Cardiac muscle cell (in vitro differentiated cells and primary cell): ENCODE measurements around the gene ENTREP1. TPM values are rescaled to one million over a fixed set of nuclear protein-coding genes. Genes with fewer than 3 reads are reported as not detected.

Source experiments
- DNase-seq, 2 donors: peaks; one replicate each; pipeline versions ENCODE4 v3.0.0 to v3.0.0-alpha.2; 2010 to 2017; ENCODE audit warnings: low read depth in 1 of 2, low spot score in 1 of 2
- H3K27ac ChIP-seq: fragments of 200-600 bp; sonication (generic); 2 replicates; pipeline ENCODE4 v1.5.1; 2016
- H3K27me3 ChIP-seq: fragments of 200-600 bp; sonication (generic); 2 replicates; pipeline ENCODE4 v1.6.0; 2016; ENCODE audit warnings: control low read depth
- H3K36me3 ChIP-seq: fragments of 200-600 bp; sonication (generic); 2 replicates; pipeline ENCODE4 v1.5.1; 2016; ENCODE audit warnings: control low read depth
- H3K4me1 ChIP-seq: fragments of 200-600 bp; sonication (generic); 2 replicates; pipeline ENCODE4 v1.8.1; 2017; ENCODE audit warnings: low read depth, mild to moderate bottlenecking, mixed run types
- H3K4me3 ChIP-seq: fragments of 200-600 bp; sonication (generic); 2 replicates; pipeline ENCODE4 v1.5.1; 2016; ENCODE audit warnings: mild to moderate bottlenecking
- H3K9me3 ChIP-seq: fragments of 200-600 bp; sonication (generic); 2 replicates; pipeline ENCODE4 v1.5.1; 2017; ENCODE audit warnings: low read depth, mild to moderate bottlenecking, control low read depth
- CTCF ChIP-seq: IDR thresholded peaks from 2 replicates; pipeline ENCODE4 v1.5.1; 2012; ENCODE audit warnings: low read depth, mild to moderate bottlenecking, low read length
- polyA plus RNA-seq: library from polyadenylated mRNA; unstranded; fragments of >200 nt; fragmentation: Nextera tagmentation; extraction: Ambion mirVana; gene quantifications from 2 replicates; pipeline ENCODE4 v1.2.1, GENCODE V29; 2016
- total RNA-seq: library from RNA; depleted of rRNA; stranded (reverse); fragments of >200 nt; gene quantifications from 2 replicates; pipeline ENCODE4 v1.2.3, GENCODE V29; 2016

ENTREP1 gene
- 110 and 176 TPM in 2 replicates for total RNA-seq
- 180 and 189 TPM in 2 replicates for polyA plus RNA-seq

DNA sequence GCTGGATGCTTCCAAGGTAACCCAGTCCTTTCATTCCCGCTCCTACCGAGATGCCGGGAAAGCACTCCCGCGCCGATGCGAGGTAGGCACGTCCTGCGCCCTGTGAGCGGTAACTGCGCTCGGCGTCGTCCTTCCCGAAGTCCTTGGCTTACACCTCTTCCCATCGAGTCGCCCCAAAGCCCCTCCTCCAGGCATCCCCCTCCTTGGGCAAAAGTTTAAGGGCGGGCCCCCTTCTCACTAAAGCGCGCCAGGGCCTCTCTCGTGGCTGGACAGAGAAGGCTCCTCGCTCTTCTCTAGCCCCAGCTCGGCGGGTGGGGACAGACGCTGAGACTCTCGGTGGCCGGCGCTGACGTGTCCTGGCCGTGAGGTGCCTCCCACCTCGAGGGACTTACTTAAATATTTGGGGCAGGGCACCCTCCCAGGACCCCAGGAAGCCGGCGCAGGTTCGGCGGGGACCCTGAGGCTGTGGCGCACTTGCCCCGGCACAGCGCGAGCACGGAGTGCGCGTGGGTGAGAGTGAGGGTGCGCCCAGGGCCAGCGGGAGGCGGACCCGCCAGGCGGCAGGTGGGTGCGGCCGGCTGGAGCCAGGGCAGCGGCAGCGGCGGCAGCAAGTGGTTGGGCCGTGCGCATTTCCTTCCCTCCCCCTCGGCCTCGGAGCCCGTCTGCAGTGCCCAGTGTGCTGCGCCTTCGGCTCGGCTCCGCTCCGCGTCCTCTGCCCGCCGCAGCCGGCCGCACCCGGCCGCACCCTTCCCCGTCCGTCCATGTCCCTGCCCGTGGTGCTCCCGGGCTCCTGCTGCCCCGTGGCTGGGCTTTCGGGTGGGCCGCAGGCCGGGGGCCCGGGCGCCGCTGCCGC lies at the start of gene ENTREP1:
TSS of gene ENTREP1 (plus strand) at position 667 of the 853 bp plus-strand sequence. CDS start at position 762, 95 bp downstream.
- no peak for TF ChIP-seq CTCF
- no peaks in the 10 kb centered on the region for H3K27me3 ChIP-seq
- H3K27ac ChIP-seq = peak within 1 kb of the TSS; percentile 97
- peaks cover 7% of the 10 kb centered on the region for H3K36me3 ChIP-seq
- peaks cover 30% of the 10 kb centered on the region for H3K4me1 ChIP-seq
- no peaks in the 10 kb centered on the region for H3K9me3 ChIP-seq
- DNase-seq = peak; percentile 39 to 86
- peak within 1 kb of the TSS; percentile 84 for H3K4me3 ChIP-seq

GRCh38 chr9:69276775-69277174 lies 48.2 kb upstream of the ENTREP1 start:
- TF ChIP-seq CTCF = no peak
- Histone ChIP-seq H3K4me1 (peaks cover 38% of the 10 kb centered on the region), H3K9me3 (no peaks in the 10 kb centered on the region), H3K4me3 (no peak overlapping the region), H3K36me3 (no peaks in the 10 kb centered on the region), H3K27me3 (no peaks in the 10 kb centered on the region), H3K27ac (no peak overlapping the region)
- peak in 1 of 2 donors; percentile 18 for DNase-seq

GRCh38 chr9:69279084-69279731 lies 45.8 kb upstream of the ENTREP1 start:
- no peaks in the 10 kb centered on the region for H3K36me3 ChIP-seq
- no peak overlapping the region for H3K27ac ChIP-seq
- no peaks in the 10 kb centered on the region for H3K9me3 ChIP-seq
- no peaks in the 10 kb centered on the region for H3K27me3 ChIP-seq
- TF ChIP-seq CTCF = no peak
- DNase-seq = no peak
- no peak overlapping the region for H3K4me3 ChIP-seq
- peaks cover 16% of the 10 kb centered on the region for H3K4me1 ChIP-seq

GRCh38 chr9:69279733-69280132 lies 45.3 kb upstream of the ENTREP1 start:
- H3K9me3 ChIP-seq = no peaks in the 10 kb centered on the region
- H3K27ac ChIP-seq = no peak overlapping the region
- no peak overlapping the region for H3K4me3 ChIP-seq
- no peak for TF ChIP-seq CTCF
- peaks cover 12% of the 10 kb centered on the region for H3K4me1 ChIP-seq
- H3K36me3 ChIP-seq = no peaks in the 10 kb centered on the region
- no peak for DNase-seq
- no peaks in the 10 kb centered on the region for H3K27me3 ChIP-seq

DNA sequence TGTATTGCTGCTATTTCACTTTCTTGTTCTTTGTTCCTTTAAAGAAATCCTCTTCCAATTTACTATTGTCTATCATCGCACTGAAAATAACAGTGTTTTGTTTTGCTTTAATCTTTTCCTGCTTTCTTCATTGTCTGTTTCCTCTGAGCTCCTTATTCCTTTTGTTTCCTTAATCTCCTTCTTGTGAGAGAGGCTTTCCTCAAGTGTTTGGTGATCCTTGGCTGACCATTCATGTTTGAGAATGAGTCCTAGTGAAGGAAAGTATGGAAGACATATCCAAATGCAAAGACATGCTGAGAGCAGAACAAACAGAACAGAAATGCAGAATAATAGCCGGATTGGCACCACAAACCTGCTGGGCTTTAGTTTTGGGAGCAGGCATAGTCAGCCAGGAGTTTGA lies 42.0 kb upstream of the ENTREP1 start:
- H3K4me3 ChIP-seq = no peak overlapping the region
- no peak overlapping the region for H3K27ac ChIP-seq
- peaks cover 6% of the 10 kb centered on the region for H3K4me1 ChIP-seq
- H3K36me3 ChIP-seq = no peaks in the 10 kb centered on the region
- H3K9me3 ChIP-seq = no peaks in the 10 kb centered on the region
- no peak for DNase-seq
- TF ChIP-seq CTCF = no peak
- no peaks in the 10 kb centered on the region for H3K27me3 ChIP-seq
